Natural killer cell (primary cell): ENCODE data around the gene KIAA0319L. TPM values are rescaled to one million over a fixed set of nuclear protein-coding genes. Genes with fewer than 3 reads are reported as not detected.
"Not testable (repeated sequence)": the region's sequence is repeated elsewhere in the genome, so short reads cannot be mapped to it uniquely, and the experiment has no call there.

Experiments
- ATAC-seq, 3 donors: fragments of 150-1000 bp in 2 of 3; fragments of 200-7000 bp in 1 of 3; cut with Tn5 transposase; 1 replicate in 1 of 3; 2 replicates in 2 of 3; pipeline ENCODE4 v1.10.0; 2021; ENCODE audit warnings: mild to moderate bottlenecking in 2 of 3, moderate library complexity in 2 of 3
- DNase-seq, 2 donors: peaks; one replicate each; pipeline versions ENCODE4 v3.0.0 to v3.0.0-alpha.2; 2013 to 2021; ENCODE audit warnings: mixed read lengths in 1 of 2
- H3K27ac ChIP-seq: one replicate; pipeline ENCODE4 v1.5.1; 2013; ENCODE audit warnings: mild to moderate bottlenecking, low read length
- H3K27me3 ChIP-seq: one replicate; pipeline ENCODE4 v1.6.1; 2013; ENCODE audit warnings: low read length; ENCODE audit not compliant: control insufficient read depth, insufficient read depth
- H3K36me3 ChIP-seq: one replicate; pipeline ENCODE4 v1.6.1; 2013; ENCODE audit warnings: low read length; ENCODE audit not compliant: control insufficient read depth, insufficient read depth
- H3K4me1 ChIP-seq: one replicate; pipeline ENCODE4 v1.6.1; 2013; ENCODE audit warnings: low read length; ENCODE audit not compliant: control insufficient read depth, insufficient read depth
- H3K4me3 ChIP-seq: one replicate; pipeline ENCODE4 v1.5.1; 2013; ENCODE audit warnings: low read length
- H3K9me3 ChIP-seq: one replicate; pipeline ENCODE4 v1.6.1; 2013; ENCODE audit warnings: low read length; ENCODE audit not compliant: control insufficient read depth, insufficient read depth
- H3K27ac Mint-ChIP-seq, 2 donors: one replicate each; pipeline ENCODE4 v1.8.0; 2022; ENCODE audit warnings: mild to moderate bottlenecking in 2 of 2, mixed read lengths in 2 of 2, moderate library complexity in 1 of 2
- H3K27me3 Mint-ChIP-seq, 2 donors: one replicate each; pipeline ENCODE4 v1.8.0; 2022; ENCODE audit warnings: low read depth in 2 of 2, mixed read lengths in 2 of 2
- H3K36me3 Mint-ChIP-seq: one replicate; pipeline ENCODE4 v1.8.0; 2022; ENCODE audit warnings: mixed read lengths
- H3K4me1 Mint-ChIP-seq, 2 donors: one replicate each; pipeline ENCODE4 v1.8.0; 2022; ENCODE audit warnings: mixed read lengths in 2 of 2
- H3K4me3 Mint-ChIP-seq: one replicate; pipeline ENCODE4 v1.8.0; 2022; ENCODE audit warnings: mild to moderate bottlenecking, moderate library complexity, mixed read lengths
- H3K9me3 Mint-ChIP-seq, 2 donors: one replicate each; pipeline ENCODE4 v1.8.0; 2022; ENCODE audit warnings: mixed read lengths in 2 of 2
- CTCF ChIP-seq: fragments of 200-600 bp; IDR thresholded peaks from one replicate; pipeline ENCODE4 v1.8.0; 2022; ENCODE audit warnings: antibody characterized with exemption
- WGBS: methylation state at CpG from one replicate; pipeline ENCODE4 v1.1.7; 2013; ENCODE audit warnings: missing lambda C conversion rate; ENCODE audit not compliant: insufficient coverage; 5-methylcytosine and 5-hydroxymethylcytosine counted together
- intact Hi-C: fragments of 100-400 bp; cut with micrococcal nuclease; formaldehyde crosslinking; loops from one replicate; pipeline ENCODE4 v1.14.2; 2022
- total RNA-seq, 4 donors: library from RNA; stranded (reverse); fragments of 120-200 nt in 1 of 4; gene quantifications; one replicate each; pipeline versions ENCODE4 v1.2.3 to v1.2.4, GENCODE V29; 2013 to 2022

Gene KIAA0319L
- total RNA-seq, 3 donors from 2014 or later (not counting 1 experiment from before 2014, with no cell fraction given) = 51.3 to 75.0 (median 64.8) TPM

GRCh38 chr1:35470977-35471613 lies 86.1 kb downstream of the KIAA0319L start:
- Histone ChIP-seq H3K4me3 (no peak overlapping the region), H3K9me3 (no peaks in the 10 kb centered on the region), H3K27me3 (no peaks in the 10 kb centered on the region), H3K27ac (no peak overlapping the region), H3K4me1 (no peaks in the 10 kb centered on the region), H3K36me3 (peaks cover 50% of the 10 kb centered on the region)
- intact Hi-C loops = no loop called here
- Mint-ChIP-seq H3K4me1 (peaks cover 0 to 5% of the 10 kb centered on the region in 2 donors), H3K27me3 (no peaks in the 10 kb centered on the region), H3K9me3 (no peaks in the 10 kb centered on the region), H3K4me3 (no peak overlapping the region), H3K27ac (no peak overlapping the region), H3K36me3 (peaks cover 1% of the 10 kb centered on the region)
- ATAC-seq (no peak), DNase-seq (no peak)
- TF ChIP-seq CTCF = no peak
- WGBS = 100% methylated on average over 4 of the region's 4 CpGs

GRCh38 chr1:35466120-35466519 lies 91.1 kb downstream of the KIAA0319L start:
- Mint-ChIP-seq H3K4me3 (no peak overlapping the region), H3K27me3 (no peaks in the 10 kb centered on the region), H3K4me1 (peaks cover 0 to 5% of the 10 kb centered on the region in 2 donors), H3K36me3 (peaks cover 19% of the 10 kb centered on the region), H3K9me3 (peaks cover 0 to 3% of the 10 kb centered on the region in 2 donors), H3K27ac (no peak overlapping the region)
- Histone ChIP-seq H3K9me3 (no peaks in the 10 kb centered on the region), H3K4me1 (no peaks in the 10 kb centered on the region), H3K4me3 (no peak overlapping the region), H3K27ac (no peak overlapping the region), H3K36me3 (peaks cover 52% of the 10 kb centered on the region), H3K27me3 (no peaks in the 10 kb centered on the region)
- intact Hi-C loops = no loop called here
- 100% methylated on average over 1 of the region's 1 CpG for WGBS
- ATAC-seq (no peak), DNase-seq (no peak)
- TF ChIP-seq CTCF = no peak

GRCh38 chr1:35463749-35464148 lies 93.5 kb downstream of the KIAA0319L start:
- WGBS = 97% methylated on average over 2 of the region's 2 CpGs
- peaks cover 19% of the 10 kb centered on the region for H3K36me3 Mint-ChIP-seq
- H3K27me3 ChIP-seq, H3K4me3 ChIP-seq, H3K9me3 Mint-ChIP-seq, intact Hi-C loops, H3K4me1 Mint-ChIP-seq, H3K4me3 Mint-ChIP-seq, H3K27me3 Mint-ChIP-seq, H3K27ac ChIP-seq, DNase-seq, H3K9me3 ChIP-seq, H3K4me1 ChIP-seq, H3K27ac Mint-ChIP-seq, ATAC-seq: not testable (repeated sequence)
- peaks cover 38% of the 10 kb centered on the region for H3K36me3 ChIP-seq

- no peaks in the 10 kb centered on the region for H3K27me3 ChIP-seq
- Mint-ChIP-seq H3K27me3 (no peaks in the 10 kb centered on the region), H3K4me1 (peaks cover 0 to under 1% of the 10 kb centered on the region in 2 donors), H3K4me3 (no peak overlapping the region), H3K36me3 (peaks cover 19% of the 10 kb centered on the region), H3K9me3 (peaks cover 0 to 3% of the 10 kb centered on the region in 2 donors), H3K27ac (no peak overlapping the region)
- peaks cover 36% of the 10 kb centered on the region for H3K36me3 ChIP-seq
- no peak overlapping the region for H3K27ac ChIP-seq
- no peak overlapping the region for H3K4me3 ChIP-seq
- DNase-seq (no peak), ATAC-seq (no peak)
- intact Hi-C loops = no loop called here
- no peaks in the 10 kb centered on the region for H3K9me3 ChIP-seq
- TF ChIP-seq CTCF = no peak
- WGBS = 97% methylated on average over 2 of the region's 2 CpGs
- H3K4me1 ChIP-seq = peaks cover under 1% of the 10 kb centered on the region
These were observed 94.0 kb downstream of the KIAA0319L start for GRCh38 chr1:35463232-35463631.
